Mesangial cell (primary cell): ENCODE measurements around the gene CALCOCO1. TPM values are rescaled to one million over a fixed set of nuclear protein-coding genes. Genes with fewer than 3 reads are reported as not detected.

Experiments
- total RNA-seq: library from RNA; depleted of rRNA; stranded (reverse); fragments of >200 nt; gene quantifications from 2 replicates; pipeline ENCODE4 v1.2.3, GENCODE V29; 2015

CALCOCO1 gene, protein sequence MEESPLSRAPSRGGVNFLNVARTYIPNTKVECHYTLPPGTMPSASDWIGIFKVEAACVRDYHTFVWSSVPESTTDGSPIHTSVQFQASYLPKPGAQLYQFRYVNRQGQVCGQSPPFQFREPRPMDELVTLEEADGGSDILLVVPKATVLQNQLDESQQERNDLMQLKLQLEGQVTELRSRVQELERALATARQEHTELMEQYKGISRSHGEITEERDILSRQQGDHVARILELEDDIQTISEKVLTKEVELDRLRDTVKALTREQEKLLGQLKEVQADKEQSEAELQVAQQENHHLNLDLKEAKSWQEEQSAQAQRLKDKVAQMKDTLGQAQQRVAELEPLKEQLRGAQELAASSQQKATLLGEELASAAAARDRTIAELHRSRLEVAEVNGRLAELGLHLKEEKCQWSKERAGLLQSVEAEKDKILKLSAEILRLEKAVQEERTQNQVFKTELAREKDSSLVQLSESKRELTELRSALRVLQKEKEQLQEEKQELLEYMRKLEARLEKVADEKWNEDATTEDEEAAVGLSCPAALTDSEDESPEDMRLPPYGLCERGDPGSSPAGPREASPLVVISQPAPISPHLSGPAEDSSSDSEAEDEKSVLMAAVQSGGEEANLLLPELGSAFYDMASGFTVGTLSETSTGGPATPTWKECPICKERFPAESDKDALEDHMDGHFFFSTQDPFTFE
- 29.2 and 112 TPM in 2 replicates for total RNA-seq

GRCh38 chr12:53727310-53728041 lies at the start of gene CALCOCO1:
TSS of gene CALCOCO1 (minus strand) at chr12:53727452. CDS start at chr12:53725242, 2,210 bp downstream.

DNA sequence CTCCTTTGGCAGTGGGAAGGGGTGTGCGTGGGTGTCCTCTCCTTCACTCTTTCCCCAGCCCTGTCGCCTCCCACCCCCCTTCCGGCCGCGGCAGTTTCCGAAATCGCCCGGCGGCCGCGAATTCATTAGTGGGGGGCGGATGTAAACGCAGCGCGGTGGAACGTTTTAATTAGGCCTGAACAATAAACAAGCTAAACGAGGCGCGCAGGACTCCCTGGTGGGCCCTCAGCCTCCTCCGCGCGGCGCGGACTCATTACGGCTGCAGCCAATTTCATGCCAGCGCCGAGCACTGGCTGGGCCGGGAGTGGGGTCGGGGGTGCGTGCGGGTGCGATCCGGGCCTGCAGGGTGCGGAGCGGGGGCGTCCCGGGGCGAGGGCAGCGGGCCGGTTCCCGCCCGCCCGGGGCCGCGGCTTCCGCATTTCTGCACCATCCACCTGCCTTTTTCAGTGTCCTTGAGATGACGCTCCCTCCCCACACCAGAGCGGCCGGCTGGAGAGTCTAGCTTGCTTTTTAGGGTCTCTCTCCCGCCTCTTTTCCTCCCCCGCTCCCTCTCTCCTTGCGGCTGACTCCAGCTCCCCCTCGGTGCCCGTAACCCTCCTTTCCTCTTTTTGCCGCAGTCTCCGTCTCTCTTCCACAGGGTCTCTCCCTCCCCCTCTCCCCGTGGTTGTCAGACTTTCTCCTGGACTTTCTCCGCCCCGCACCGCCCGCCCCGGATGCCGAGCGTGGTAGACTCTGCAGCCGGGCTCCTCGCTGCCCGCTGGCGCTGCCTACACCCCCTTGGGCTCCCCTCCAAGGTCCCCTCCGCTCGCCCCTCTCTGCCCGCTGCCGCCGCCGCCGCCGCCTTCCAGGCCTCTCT lies 24.3 kb upstream of the CALCOCO1 start, which contains the start of gene CISTR:
TSS of gene CISTR (minus strand) at position 644 of the 856 bp plus-strand sequence.

GRCh38 chr12:53675701-53676607 lies 51.3 kb downstream of the CALCOCO1 start, which contains the start of gene ATP5MC2:
TSS of gene ATP5MC2 (minus strand) at chr12:53676083. CDS start at chr12:53672614, 3,469 bp downstream.

Other genes with a start within 250 kb of the CALCOCO1 start
- gene MAP3K12, start 228.0 kb downstream of the CALCOCO1 start, total RNA-seq, result 9.6 and 30.0 TPM in 2 replicates
- 46.1 and 55.6 TPM in 2 replicates for gene TARBP2, start 226.2 kb downstream of the CALCOCO1 start, total RNA-seq
- gene NPFF, start 220.0 kb downstream of the CALCOCO1 start, total RNA-seq, result 1.5 TPM in 1 of 2 replicates, not detected in the other
- gene ATF7, start 101.1 kb downstream of the CALCOCO1 start, total RNA-seq, result 13.9 and 17.1 TPM in 2 replicates
- gene ATP5MC2, start 51.4 kb downstream of the CALCOCO1 start, total RNA-seq, result 390 and 497 TPM in 2 replicates
- not detected in 2 replicates for gene CISTR, start 24.5 kb upstream of the CALCOCO1 start, total RNA-seq
- not detected in 2 replicates for gene HOXC13, start 211.4 kb upstream of the CALCOCO1 start, total RNA-seq
- not detected in 2 replicates for gene HOXC12, start 227.5 kb upstream of the CALCOCO1 start, total RNA-seq
- 1.3 and 1.8 TPM in 2 replicates for gene HOXC11, start 245.7 kb upstream of the CALCOCO1 start, total RNA-seq
- 0.49 and 1.9 TPM in 2 replicates for gene HOTAIR, start 247.5 kb upstream of the CALCOCO1 start, total RNA-seq